Measurements from ENCODE around the gene ADGRA3. TPM values are rescaled to one million over a fixed set of nuclear protein-coding genes. Genes with fewer than 3 reads are reported as not detected.
A peak's percentile ranks its signal among the peaks of the same experiment; 100 is the strongest.

Gene ADGRA3
- total RNA-seq, 1 experiment from 2014 or later, result 40.5 TPM

DNA sequence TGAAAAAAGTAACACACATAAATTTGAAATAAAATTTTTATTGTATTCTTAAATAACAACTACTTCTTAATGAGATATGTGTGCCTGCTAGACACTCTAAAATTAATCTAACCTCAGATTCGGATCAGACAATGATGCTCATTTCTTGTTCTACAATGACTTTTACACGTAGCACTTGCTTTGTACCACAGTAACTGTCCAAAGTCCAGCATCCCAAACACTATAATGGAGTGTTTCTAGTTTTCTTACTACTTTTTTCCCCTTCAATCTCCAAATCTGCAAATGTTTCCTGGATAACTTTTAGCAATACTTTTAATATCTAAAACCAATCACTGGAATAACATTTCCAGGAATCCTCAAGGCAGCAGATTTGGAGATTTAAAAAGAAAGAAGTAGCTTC is 75.9 kb downstream of the ADGRA3 start:
- Mint-ChIP-seq H3K4me1 (peaks cover 13% of the 10 kb centered on the region), H3K4me3 (no peak overlapping the region), H3K27me3 (ENCODE audit: low read depth) (no peaks in the 10 kb centered on the region), H3K27ac (peak overlapping the region; percentile 41; the same call in 1 of the 2 replicates), H3K36me3 (peaks cover 38% of the 10 kb centered on the region), H3K9me3 (no peaks in the 10 kb centered on the region)
- DNase-seq (ENCODE audit: low spot score) (no peak), ATAC-seq (no peak)
- ChIA-PET CTCF (no interaction called here), POLR2A (no interaction called here)
- TF ChIP-seq GABPB1 (CRISPR knock-in tag; IDR thresholded peaks at IDR 0.05) (no peak), EMX1 (CRISPR knock-in tag; IDR thresholded peaks at IDR 0.05) (no peak), NR2C2 (CRISPR knock-in tag; IDR thresholded peaks at IDR 0.05) (no peak), ATF6 (CRISPR knock-in tag; IDR thresholded peaks at IDR 0.05) (no peak), CBFB (CRISPR knock-in tag; IDR thresholded peaks at IDR 0.05; ENCODE audit: low read depth) (no peak), E2F5 (CRISPR knock-in tag; IDR thresholded peaks at IDR 0.05) (no peak)
- TF ChIP-seq, protein P1, sequence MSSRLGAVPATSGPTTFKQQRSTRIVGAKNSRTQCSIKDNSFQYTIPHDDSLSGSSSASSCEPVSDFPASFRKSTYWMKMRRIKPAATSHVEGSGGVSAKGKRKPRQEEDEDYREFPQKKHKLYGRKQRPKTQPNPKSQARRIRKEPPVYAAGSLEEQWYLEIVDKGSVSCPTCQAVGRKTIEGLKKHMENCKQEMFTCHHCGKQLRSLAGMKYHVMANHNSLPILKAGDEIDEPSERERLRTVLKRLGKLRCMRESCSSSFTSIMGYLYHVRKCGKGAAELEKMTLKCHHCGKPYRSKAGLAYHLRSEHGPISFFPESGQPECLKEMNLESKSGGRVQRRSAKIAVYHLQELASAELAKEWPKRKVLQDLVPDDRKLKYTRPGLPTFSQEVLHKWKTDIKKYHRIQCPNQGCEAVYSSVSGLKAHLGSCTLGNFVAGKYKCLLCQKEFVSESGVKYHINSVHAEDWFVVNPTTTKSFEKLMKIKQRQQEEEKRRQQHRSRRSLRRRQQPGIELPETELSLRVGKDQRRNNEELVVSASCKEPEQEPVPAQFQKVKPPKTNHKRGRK (CRISPR knock-in tag; IDR thresholded peaks at IDR 0.05; ENCODE audit: borderline replicate concordance), result no peak
- TF ChIP-seq, protein P2, sequence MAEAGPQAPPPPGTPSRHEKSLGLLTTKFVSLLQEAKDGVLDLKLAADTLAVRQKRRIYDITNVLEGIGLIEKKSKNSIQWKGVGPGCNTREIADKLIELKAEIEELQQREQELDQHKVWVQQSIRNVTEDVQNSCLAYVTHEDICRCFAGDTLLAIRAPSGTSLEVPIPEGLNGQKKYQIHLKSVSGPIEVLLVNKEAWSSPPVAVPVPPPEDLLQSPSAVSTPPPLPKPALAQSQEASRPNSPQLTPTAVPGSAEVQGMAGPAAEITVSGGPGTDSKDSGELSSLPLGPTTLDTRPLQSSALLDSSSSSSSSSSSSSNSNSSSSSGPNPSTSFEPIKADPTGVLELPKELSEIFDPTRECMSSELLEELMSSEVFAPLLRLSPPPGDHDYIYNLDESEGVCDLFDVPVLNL (CRISPR knock-in tag; IDR thresholded peaks at IDR 0.05; ENCODE audit: borderline replicate concordance, low read depth), result no peak

DNA sequence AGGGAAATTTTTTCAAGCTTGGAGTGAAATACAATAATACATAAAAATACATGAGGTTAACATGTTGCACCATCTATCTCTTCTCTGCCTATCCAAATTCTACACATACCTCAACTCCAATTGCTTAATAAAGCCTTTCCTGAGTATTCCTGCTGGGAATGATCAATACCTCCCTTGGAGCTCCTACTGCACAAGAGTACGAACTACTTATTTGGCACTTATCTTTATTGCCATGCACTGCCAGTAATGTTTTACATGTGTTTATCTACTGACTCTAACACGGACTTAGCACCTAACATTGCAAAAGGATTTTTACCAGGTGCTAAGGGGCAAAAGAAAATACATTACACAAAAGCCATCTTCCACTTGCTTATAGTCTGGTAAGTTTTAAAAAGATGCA is 80.2 kb downstream of the ADGRA3 start:
- Mint-ChIP-seq H3K27ac (peak overlapping the region; percentile 12; the same call in 1 of the 2 replicates), H3K4me3 (no peak overlapping the region), H3K36me3 (peaks cover 32% of the 10 kb centered on the region), H3K4me1 (peaks cover 23% of the 10 kb centered on the region), H3K27me3 (ENCODE audit: low read depth) (no peaks in the 10 kb centered on the region), H3K9me3 (no peaks in the 10 kb centered on the region)
- DNase-seq (ENCODE audit: low spot score) (no peak), ATAC-seq (no peak)
- ChIA-PET POLR2A (no interaction called here), CTCF (interaction anchor here (0.6 to 1.7 kb wide), 3 partner anchors 172 to 646 kb away, joined by 4 to 11 read pairs (median 4); no protein-coding TSS in a partner anchor)
- TF ChIP-seq MYBL2 (CRISPR knock-in tag; IDR thresholded peaks at IDR 0.05) (no peak), SP1 (CRISPR knock-in tag; conservative IDR thresholded peaks at IDR 0.05) (no peak), NFYB (CRISPR knock-in tag; conservative IDR thresholded peaks at IDR 0.05; ENCODE audit: low read depth) (no peak), NR2C2 (CRISPR knock-in tag; IDR thresholded peaks at IDR 0.05) (no peak), ZNF263 (CRISPR knock-in tag; IDR thresholded peaks at IDR 0.05; ENCODE audit: low read depth) (no peak), ZNF121 (CRISPR knock-in tag; IDR thresholded peaks at IDR 0.05) (no peak), CBFB (CRISPR knock-in tag; IDR thresholded peaks at IDR 0.05; ENCODE audit: low read depth) (no peak), RELA (CRISPR knock-in tag; IDR thresholded peaks at IDR 0.05; ENCODE audit: borderline replicate concordance) (no peak), JAZF1 (CRISPR knock-in tag; IDR thresholded peaks at IDR 0.05) (no peak), ELF4 (CRISPR knock-in tag; IDR thresholded peaks at IDR 0.05; ENCODE audit: low read depth) (no peak), ZNF396 (CRISPR knock-in tag; IDR thresholded peaks at IDR 0.05; ENCODE audit: borderline replicate concordance) (no peak), IRF2 (CRISPR knock-in tag; IDR thresholded peaks at IDR 0.05; ENCODE audit: borderline replicate concordance, low read depth) (no peak), SMAD4 (CRISPR knock-in tag; IDR thresholded peaks at IDR 0.05) (no peak), ZNF219 (CRISPR knock-in tag; IDR thresholded peaks at IDR 0.05; ENCODE audit: borderline replicate concordance) (no peak), GABPB1 (CRISPR knock-in tag; IDR thresholded peaks at IDR 0.05) (no peak), MXD4 (CRISPR knock-in tag; IDR thresholded peaks at IDR 0.05; ENCODE audit: borderline replicate concordance) (no peak), SMAD3 (CRISPR knock-in tag; IDR thresholded peaks at IDR 0.05; ENCODE audit: borderline replicate concordance) (no peak), ZNF416 (CRISPR knock-in tag; IDR thresholded peaks at IDR 0.05) (no peak), ZNF671 (CRISPR knock-in tag; IDR thresholded peaks at IDR 0.05) (no peak)
- TF ChIP-seq, protein P3, sequence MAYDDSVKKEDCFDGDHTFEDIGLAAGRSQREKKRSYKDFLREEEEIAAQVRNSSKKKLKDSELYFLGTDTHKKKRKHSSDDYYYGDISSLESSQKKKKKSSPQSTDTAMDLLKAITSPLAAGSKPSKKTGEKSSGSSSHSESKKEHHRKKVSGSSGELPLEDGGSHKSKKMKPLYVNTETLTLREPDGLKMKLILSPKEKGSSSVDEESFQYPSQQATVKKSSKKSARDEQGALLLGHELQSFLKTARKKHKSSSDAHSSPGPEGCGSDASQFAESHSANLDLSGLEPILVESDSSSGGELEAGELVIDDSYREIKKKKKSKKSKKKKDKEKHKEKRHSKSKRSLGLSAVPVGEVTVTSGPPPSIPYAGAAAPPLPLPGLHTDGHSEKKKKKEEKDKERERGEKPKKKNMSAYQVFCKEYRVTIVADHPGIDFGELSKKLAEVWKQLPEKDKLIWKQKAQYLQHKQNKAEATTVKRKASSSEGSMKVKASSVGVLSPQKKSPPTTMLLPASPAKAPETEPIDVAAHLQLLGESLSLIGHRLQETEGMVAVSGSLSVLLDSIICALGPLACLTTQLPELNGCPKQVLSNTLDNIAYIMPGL (CRISPR knock-in tag; IDR thresholded peaks at IDR 0.05), result no peak
